ENCODE measurements around the gene LARGE1. TPM values are rescaled to one million over a fixed set of nuclear protein-coding genes. Genes with fewer than 3 reads are reported as not detected.

LARGE1 gene
- total and polyA plus RNA-seq, 2 of the 4 experiments (the other 2 are of a cell fraction), result 6.2 to 12.4 TPM

DNA sequence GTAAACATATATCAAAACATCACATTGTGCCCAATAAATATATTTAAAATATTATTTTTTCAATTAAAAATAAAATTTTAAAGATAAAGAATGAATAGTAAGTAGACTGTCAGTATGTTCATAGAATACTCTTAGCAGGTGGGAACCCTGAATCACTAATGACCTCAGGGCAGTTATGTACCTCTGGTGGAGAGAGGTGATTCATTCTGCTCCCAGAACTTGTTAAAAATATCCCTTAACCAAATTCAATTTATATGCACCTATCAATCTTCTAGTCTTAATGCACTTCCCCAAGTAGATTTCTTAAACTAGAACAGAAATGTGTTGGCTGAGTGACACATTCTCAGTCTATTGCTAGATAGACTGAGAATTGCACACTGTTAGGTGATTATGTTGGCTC, 678.2 kb downstream of the LARGE1 start:
- Histone ChIP-seq H3K9me1 (ENCODE audit: insufficient read depth, low read length) (no peaks in the 10 kb centered on the region), H2BK120ac (ENCODE audit: low read depth, low read length) (no peak overlapping the region), H3K4me3 (ENCODE audit: insufficient read depth, low read depth, low read length) (no peak overlapping the region), H3K9ac (ENCODE audit: low read depth, low read length) (no peak overlapping the region), H3K9me3 (ENCODE audit: control insufficient read depth, insufficient read depth, low read length) (no peaks in the 10 kb centered on the region), H3K56ac (ENCODE audit: extremely low read depth, insufficient read depth, low read length) (no peak overlapping the region), H3K4me1 (ENCODE audit: control insufficient read depth, insufficient read depth, low read length) (no peaks in the 10 kb centered on the region), H4K20me1 (ENCODE audit: insufficient read depth, low read length) (no peaks in the 10 kb centered on the region), H3K27ac (ENCODE audit: insufficient read depth, low read length) (no peak overlapping the region), H4K5ac (ENCODE audit: low read depth, low read length) (no peak overlapping the region), H4K91ac (ENCODE audit: insufficient read depth, low read depth, low read length) (no peak overlapping the region), H3K18ac (ENCODE audit: low read depth, low read length) (no peak overlapping the region), H3K27me3 (ENCODE audit: control insufficient read depth, insufficient read depth, low read length) (no peaks in the 10 kb centered on the region), H3K4me2 (ENCODE audit: low read depth, low read length) (no peak overlapping the region), H3K79me1 (ENCODE audit: low read depth in 1 of 2, low read length in 2 of 2) (no peaks in the 10 kb centered on the region), H3K14ac (replicated peaks; ENCODE audit: low read depth, low read length) (no peak overlapping the region), H3K23ac (ENCODE audit: low read depth, low read length) (no peak overlapping the region), H2BK5ac (ENCODE audit: low read depth, low read length, poor library complexity, severe bottlenecking) (no peak overlapping the region), H2BK20ac (ENCODE audit: low read depth, low read length) (no peak overlapping the region), H2AK9ac (replicated peaks; ENCODE audit: low read depth, low read length, poor library complexity) (no peak overlapping the region), H2BK15ac (ENCODE audit: low read depth, low read length) (no peak overlapping the region), H3K4ac (ENCODE audit: low read depth, low read length) (no peak overlapping the region), H2AK5ac (ENCODE audit: low read depth, low read length) (no peak overlapping the region), H4K8ac (ENCODE audit: low read depth in 2 of 2, low read length in 2 of 2) (no peak overlapping the region), H3K36me3 (ENCODE audit: control insufficient read depth, insufficient read depth, low read length) (no peaks in the 10 kb centered on the region), H2AFZ (replicated peaks; ENCODE audit: low read length, poor library complexity) (no peak overlapping the region)
- dilution Hi-C loops (cut with HindIII; ENCODE audit: low sequenced_read_pairs, unreplicated experiment), result no loop called here
- no peak for ATAC-seq (ENCODE audit: low read depth)
- no peak for DNase-seq
- CTCF ChIA-PET, result no interaction called here
- BruUV-seq (replicated peaks), result no TSS peak
- TF ChIP-seq BHLHE40 (IDR thresholded peaks at IDR 0.05; ENCODE audit: low read depth, low read length), result no peak
- TF ChIP-seq CHD1 (IDR thresholded peaks at IDR 0.05; ENCODE audit: low read depth, low read length), result no peak
- no peak for TF ChIP-seq MXI1 (IDR thresholded peaks at IDR 0.05; ENCODE audit: borderline replicate concordance, low read depth, low read length)
- TF ChIP-seq, protein P1, sequence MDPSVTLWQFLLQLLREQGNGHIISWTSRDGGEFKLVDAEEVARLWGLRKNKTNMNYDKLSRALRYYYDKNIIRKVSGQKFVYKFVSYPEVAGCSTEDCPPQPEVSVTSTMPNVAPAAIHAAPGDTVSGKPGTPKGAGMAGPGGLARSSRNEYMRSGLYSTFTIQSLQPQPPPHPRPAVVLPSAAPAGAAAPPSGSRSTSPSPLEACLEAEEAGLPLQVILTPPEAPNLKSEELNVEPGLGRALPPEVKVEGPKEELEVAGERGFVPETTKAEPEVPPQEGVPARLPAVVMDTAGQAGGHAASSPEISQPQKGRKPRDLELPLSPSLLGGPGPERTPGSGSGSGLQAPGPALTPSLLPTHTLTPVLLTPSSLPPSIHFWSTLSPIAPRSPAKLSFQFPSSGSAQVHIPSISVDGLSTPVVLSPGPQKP (IDR thresholded peaks at IDR 0.05; ENCODE audit: borderline replicate concordance, low read depth, low read length), result no peak
- no peak for TF ChIP-seq CEBPB (IDR thresholded peaks at IDR 0.05; ENCODE audit: low read depth, low read length)
- TF ChIP-seq SMC3 (IDR thresholded peaks at IDR 0.05; ENCODE audit: low read depth, low read length), result no peak
- TF ChIP-seq, protein P2, sequence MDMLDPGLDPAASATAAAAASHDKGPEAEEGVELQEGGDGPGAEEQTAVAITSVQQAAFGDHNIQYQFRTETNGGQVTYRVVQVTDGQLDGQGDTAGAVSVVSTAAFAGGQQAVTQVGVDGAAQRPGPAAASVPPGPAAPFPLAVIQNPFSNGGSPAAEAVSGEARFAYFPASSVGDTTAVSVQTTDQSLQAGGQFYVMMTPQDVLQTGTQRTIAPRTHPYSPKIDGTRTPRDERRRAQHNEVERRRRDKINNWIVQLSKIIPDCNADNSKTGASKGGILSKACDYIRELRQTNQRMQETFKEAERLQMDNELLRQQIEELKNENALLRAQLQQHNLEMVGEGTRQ (IDR thresholded peaks at IDR 0.05; ENCODE audit: low read depth, low read length), result no peak
- TF ChIP-seq FOS (IDR thresholded peaks at IDR 0.05; ENCODE audit: low read depth, low read length), result no peak
- no peak for TF ChIP-seq RCOR1 (IDR thresholded peaks at IDR 0.05; ENCODE audit: insufficient replicate concordance, low read length)
- no peak for TF ChIP-seq POLR2A (IDR thresholded peaks at IDR 0.05; ENCODE audit: low read depth, low read length)
- no peak for TF ChIP-seq RFX5 (IDR thresholded peaks at IDR 0.05; ENCODE audit: low read depth, low read length)
- POLR2A ChIA-PET (ENCODE audit: unreplicated experiment), result no interaction called here
- intact Hi-C loops (cut with micrococcal nuclease), result no loop called here
- in situ Hi-C loops (cut with MboI; ENCODE audit: low sequenced_read_pairs), result no loop called here

Data from IMR-90 (cell line).